ENCODE data around the gene PPP1R1C.

Gene PPP1R1C

DNA sequence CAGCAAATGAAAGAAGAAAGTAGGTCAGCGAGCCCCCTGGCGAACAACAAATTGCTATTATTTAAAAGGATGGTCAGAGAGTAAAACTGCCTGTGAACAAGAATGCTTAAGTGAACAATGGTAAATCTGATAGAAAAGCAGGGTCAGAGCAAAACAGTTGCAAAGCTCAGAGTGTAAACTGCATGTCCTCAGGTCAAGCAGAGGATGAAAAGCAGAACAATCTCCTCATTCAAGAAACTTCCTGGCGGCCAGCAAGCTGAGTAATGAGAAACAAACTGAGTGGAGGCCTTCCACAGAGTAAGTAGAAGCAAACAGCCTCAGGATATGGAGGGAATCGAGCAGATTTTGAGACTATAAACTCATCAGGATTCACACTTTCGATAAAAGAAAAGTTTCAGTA lies 117.9 kb downstream of the PPP1R1C start:
- no peaks in the 10 kb centered on the region for H4K20me1 ChIP-seq (ENCODE audit: low read depth, low read length)
- no peak overlapping the region for H3K4me3 ChIP-seq (ENCODE audit: insufficient read depth, low read length, poor library complexity, severe bottlenecking)
- no peaks in the 10 kb centered on the region for H3K9me2 ChIP-seq (replicated peaks; ENCODE audit: insufficient read depth, low read length)
- H3K9me3 ChIP-seq (ENCODE audit: insufficient read depth, low read length): no peaks in the 10 kb centered on the region
- no peaks in the 10 kb centered on the region for H3K36me3 ChIP-seq (ENCODE audit: low read length)
- H3F3A ChIP-seq (ENCODE audit: insufficient read depth): no peaks in the 10 kb centered on the region
- no peak overlapping the region for H2AFZ ChIP-seq (ENCODE audit: low read depth, low read length, severe bottlenecking)
- TF ChIP-seq, protein P1, sequence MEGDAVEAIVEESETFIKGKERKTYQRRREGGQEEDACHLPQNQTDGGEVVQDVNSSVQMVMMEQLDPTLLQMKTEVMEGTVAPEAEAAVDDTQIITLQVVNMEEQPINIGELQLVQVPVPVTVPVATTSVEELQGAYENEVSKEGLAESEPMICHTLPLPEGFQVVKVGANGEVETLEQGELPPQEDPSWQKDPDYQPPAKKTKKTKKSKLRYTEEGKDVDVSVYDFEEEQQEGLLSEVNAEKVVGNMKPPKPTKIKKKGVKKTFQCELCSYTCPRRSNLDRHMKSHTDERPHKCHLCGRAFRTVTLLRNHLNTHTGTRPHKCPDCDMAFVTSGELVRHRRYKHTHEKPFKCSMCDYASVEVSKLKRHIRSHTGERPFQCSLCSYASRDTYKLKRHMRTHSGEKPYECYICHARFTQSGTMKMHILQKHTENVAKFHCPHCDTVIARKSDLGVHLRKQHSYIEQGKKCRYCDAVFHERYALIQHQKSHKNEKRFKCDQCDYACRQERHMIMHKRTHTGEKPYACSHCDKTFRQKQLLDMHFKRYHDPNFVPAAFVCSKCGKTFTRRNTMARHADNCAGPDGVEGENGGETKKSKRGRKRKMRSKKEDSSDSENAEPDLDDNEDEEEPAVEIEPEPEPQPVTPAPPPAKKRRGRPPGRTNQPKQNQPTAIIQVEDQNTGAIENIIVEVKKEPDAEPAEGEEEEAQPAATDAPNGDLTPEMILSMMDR (IDR thresholded peaks at IDR 0.05; ENCODE audit: insufficient read depth, low read length, poor library complexity, severe bottlenecking): no peak
- no peak overlapping the region for H3K4me2 ChIP-seq (ENCODE audit: low read depth, low read length, poor library complexity, severe bottlenecking)
- H3K27me3 ChIP-seq (ENCODE audit: low read length): no peaks in the 10 kb centered on the region
- H3K9ac ChIP-seq (ENCODE audit: low read length): no peak overlapping the region
- H3K79me2 ChIP-seq (ENCODE audit: insufficient read depth, low read length): no peaks in the 10 kb centered on the region
- no peak overlapping the region for H3K27ac ChIP-seq (ENCODE audit: low read depth, low read length)

DNA sequence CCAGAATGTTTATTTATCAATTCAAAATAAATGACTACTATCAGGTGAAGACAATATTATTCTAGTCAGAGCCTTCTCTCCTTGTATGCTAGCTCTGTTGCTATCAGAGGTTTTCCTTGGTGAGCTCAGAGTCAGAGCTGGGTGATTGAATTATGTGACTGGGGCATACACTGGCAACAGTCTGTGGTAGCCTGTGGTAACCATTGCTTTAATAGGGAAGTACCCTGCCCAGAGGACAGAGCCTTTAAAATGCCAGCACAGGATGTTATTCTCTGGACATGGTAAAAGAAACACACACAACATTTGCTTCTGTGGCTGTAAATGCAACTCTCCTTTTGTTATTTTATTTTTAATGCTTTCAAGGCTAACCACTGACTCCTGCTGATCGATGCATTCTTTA lies 124.7 kb downstream of the PPP1R1C start:
- no peak for TF ChIP-seq EZH2phosphoT487 (conservative IDR thresholded peaks at IDR 0.05; ENCODE audit: low read length)
- TF ChIP-seq, protein P1 (IDR thresholded peaks at IDR 0.05; ENCODE audit: insufficient read depth, low read length, poor library complexity, severe bottlenecking): no peak
- Histone ChIP-seq H3K27ac (ENCODE audit: low read depth, low read length) (no peak overlapping the region), H4K20me1 (ENCODE audit: low read depth, low read length) (no peaks in the 10 kb centered on the region), H3K36me3 (ENCODE audit: low read length) (no peaks in the 10 kb centered on the region), H3K9me3 (ENCODE audit: insufficient read depth, low read length) (no peaks in the 10 kb centered on the region), H3K79me2 (ENCODE audit: insufficient read depth, low read length) (no peaks in the 10 kb centered on the region), H3K4me3 (ENCODE audit: insufficient read depth, low read length, poor library complexity, severe bottlenecking) (no peak overlapping the region), H3K27me3 (ENCODE audit: low read length) (no peaks in the 10 kb centered on the region), H2AFZ (ENCODE audit: low read depth, low read length, severe bottlenecking) (no peak overlapping the region), H3K9me2 (replicated peaks; ENCODE audit: insufficient read depth, low read length) (no peaks in the 10 kb centered on the region), H3K9ac (ENCODE audit: low read length) (no peak overlapping the region), H3F3A (ENCODE audit: insufficient read depth) (no peaks in the 10 kb centered on the region), H3K4me2 (ENCODE audit: low read depth, low read length, poor library complexity, severe bottlenecking) (no peak overlapping the region)

DNA sequence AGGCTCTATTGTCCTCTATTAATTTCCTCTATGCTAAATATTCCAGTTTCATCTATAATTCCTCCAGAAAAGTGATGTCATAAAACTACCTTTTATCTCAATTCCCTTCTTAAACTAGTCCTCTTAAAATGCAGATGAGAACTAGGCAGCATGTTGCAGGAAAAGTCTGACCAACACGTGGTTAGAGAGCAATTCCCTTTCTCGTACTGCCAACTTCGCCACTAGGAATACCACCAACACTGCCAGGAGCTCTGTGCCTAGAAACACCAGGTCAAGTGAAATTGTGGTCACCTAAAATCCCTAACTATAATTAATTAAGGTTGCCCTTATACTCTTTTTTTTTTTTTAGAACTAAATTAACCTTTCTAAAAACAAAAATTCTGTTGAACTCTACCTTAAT lies 127.7 kb downstream of the PPP1R1C start:
- Histone ChIP-seq H3K36me3 (ENCODE audit: low read length) (no peaks in the 10 kb centered on the region), H3K9me2 (replicated peaks; ENCODE audit: insufficient read depth, low read length) (no peaks in the 10 kb centered on the region)
- TF ChIP-seq, protein P1 (IDR thresholded peaks at IDR 0.05; ENCODE audit: insufficient read depth, low read length, poor library complexity, severe bottlenecking): no peak
- no peak for TF ChIP-seq EZH2phosphoT487 (conservative IDR thresholded peaks at IDR 0.05; ENCODE audit: low read length)

DNA sequence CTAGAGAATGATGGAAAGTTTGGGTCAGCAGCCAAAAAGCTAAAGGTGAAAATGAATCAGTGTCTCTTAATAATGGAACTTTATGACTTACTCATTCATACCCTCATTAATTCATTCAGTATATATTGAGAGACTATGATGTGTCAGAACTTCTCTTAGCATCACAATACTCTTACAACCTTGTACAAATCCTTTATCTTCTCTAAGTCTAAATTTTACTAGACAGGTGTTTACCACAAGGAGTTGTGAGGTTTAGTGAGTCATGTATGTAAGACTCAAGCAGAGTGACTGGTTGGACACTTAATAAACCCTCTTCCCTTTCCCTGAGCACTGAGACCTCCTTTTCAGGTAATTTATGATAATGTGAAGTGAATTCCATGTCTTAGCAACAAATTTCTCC lies 129.6 kb downstream of the PPP1R1C start:
- Histone ChIP-seq H3K4me2 (ENCODE audit: low read depth, low read length, poor library complexity, severe bottlenecking) (no peak overlapping the region), H3K27me3 (ENCODE audit: low read length) (no peaks in the 10 kb centered on the region), H3K36me3 (ENCODE audit: low read length) (no peaks in the 10 kb centered on the region), H3K27ac (ENCODE audit: low read depth, low read length) (no peak overlapping the region), H3K9me3 (ENCODE audit: insufficient read depth, low read length) (no peaks in the 10 kb centered on the region), H4K20me1 (ENCODE audit: low read depth, low read length) (no peaks in the 10 kb centered on the region), H3K4me3 (ENCODE audit: insufficient read depth, low read length, poor library complexity, severe bottlenecking) (no peak overlapping the region), H3K9ac (ENCODE audit: low read length) (no peak overlapping the region), H3F3A (ENCODE audit: insufficient read depth) (no peaks in the 10 kb centered on the region), H3K79me2 (ENCODE audit: insufficient read depth, low read length) (no peaks in the 10 kb centered on the region), H2AFZ (ENCODE audit: low read depth, low read length, severe bottlenecking) (no peak overlapping the region), H3K9me2 (replicated peaks; ENCODE audit: insufficient read depth, low read length) (no peaks in the 10 kb centered on the region)
- no peak for TF ChIP-seq EZH2phosphoT487 (conservative IDR thresholded peaks at IDR 0.05; ENCODE audit: low read length)
- TF ChIP-seq, protein P1 (IDR thresholded peaks at IDR 0.05; ENCODE audit: insufficient read depth, low read length, poor library complexity, severe bottlenecking): no peak

More for the DNA sequence above, 127.7 kb downstream of the PPP1R1C start:
- Histone ChIP-seq H3K4me2 (ENCODE audit: low read depth, low read length, poor library complexity, severe bottlenecking) (no peak overlapping the region), H3K9ac (ENCODE audit: low read length) (no peak overlapping the region), H3K27me3 (ENCODE audit: low read length) (no peaks in the 10 kb centered on the region), H3K79me2 (ENCODE audit: insufficient read depth, low read length) (no peaks in the 10 kb centered on the region), H3K4me3 (ENCODE audit: insufficient read depth, low read length, poor library complexity, severe bottlenecking) (no peak overlapping the region), H3K9me3 (ENCODE audit: insufficient read depth, low read length) (no peaks in the 10 kb centered on the region), H3F3A (ENCODE audit: insufficient read depth) (no peaks in the 10 kb centered on the region), H3K27ac (ENCODE audit: low read depth, low read length) (no peak overlapping the region), H2AFZ (ENCODE audit: low read depth, low read length, severe bottlenecking) (no peak overlapping the region), H4K20me1 (ENCODE audit: low read depth, low read length) (no peaks in the 10 kb centered on the region)
